GM18870 (cell line): ENCODE results near the gene GSTA4.
"Not testable (repeated sequence)": the region's sequence is repeated elsewhere in the genome, so short reads cannot be mapped to it uniquely, and the experiment has no call there.

Source experiments
- ATAC-seq: cut with Tn5 transposase; IDR thresholded peaks from one replicate; pipeline ENCODE4 v1.9.1; 2021; ENCODE audit warnings: moderate library complexity; ENCODE audit not compliant: unreplicated experiment

The GSTA4 gene

DNA sequence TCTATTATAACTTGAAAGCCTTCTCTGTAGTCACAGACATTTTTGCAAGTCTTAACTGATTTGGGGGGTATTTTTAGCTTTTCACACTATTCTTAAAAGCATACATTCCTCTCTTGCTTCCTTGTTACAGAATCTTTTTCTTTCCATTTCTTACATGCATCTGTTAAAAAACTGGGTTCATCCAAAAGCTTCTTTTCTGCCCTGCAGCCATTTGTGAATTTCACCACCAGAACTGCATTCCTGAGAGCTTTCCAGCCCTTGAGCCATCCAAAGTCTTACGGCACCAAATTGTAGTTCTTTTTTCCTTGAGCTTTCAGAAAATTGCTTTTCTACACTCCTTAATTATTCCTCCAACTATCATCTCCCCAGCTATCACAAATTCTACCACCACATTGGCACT lies 19.7 kb upstream of the GSTA4 start:
- ATAC-seq, result no peak

DNA sequence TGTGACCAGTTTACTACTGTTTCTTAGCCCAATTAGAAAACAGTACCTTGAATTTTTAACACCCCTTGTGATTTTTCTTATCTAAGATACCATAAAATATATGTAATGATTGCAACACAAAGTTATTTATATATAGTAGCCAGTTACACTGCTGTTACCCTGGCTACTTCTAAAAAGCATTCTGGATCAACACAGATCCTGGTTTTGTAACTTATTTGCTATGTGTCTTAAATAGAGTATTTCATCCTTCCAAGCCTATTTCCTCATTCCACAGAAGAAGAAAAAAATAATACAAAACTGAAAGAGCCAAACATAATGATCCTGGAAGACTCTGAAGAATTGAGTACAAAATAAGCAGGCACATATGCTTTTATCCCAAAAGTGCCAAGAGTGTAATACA lies 19.0 kb upstream of the GSTA4 start:
- ATAC-seq, result no peak

DNA sequence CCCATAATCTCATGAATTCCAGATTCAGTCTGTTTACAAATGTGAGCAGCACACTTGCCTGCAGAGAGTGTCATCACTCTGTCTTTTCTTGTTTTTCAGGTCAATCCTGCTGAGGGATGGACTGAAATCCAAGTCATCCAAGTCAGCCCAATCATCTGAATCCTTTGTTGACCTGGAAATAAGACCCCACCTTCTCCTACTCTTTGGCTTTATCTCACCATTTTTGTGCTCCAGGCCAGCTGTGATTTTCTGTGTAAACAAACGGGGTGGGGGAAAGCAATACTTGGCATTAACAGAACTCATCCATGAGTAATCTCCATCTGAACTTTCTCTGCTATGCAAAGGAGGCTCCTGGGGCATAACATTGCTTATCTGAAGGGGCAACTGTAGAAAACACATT lies 16.9 kb upstream of the GSTA4 start:
- no peak for ATAC-seq

DNA sequence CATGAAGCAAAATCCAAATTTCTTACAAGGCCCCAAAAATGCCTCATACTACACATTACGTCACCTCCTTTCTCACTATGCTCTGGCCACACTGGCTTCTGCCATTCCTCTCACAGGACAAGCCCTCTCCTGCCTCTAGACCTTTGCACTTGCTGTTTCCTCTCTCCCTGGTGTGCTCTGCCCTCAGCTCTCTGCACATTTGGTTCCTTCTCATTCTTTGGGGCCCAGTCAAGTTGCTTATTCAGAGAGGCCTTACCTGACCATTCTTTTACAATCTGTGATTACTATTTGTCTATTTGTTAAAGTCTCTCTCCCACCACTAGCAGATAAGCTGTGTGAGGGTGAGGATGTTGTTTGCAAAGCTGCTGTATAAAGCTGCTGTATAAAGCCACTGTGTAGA lies 15.4 kb upstream of the GSTA4 start:
- no peak for ATAC-seq

DNA sequence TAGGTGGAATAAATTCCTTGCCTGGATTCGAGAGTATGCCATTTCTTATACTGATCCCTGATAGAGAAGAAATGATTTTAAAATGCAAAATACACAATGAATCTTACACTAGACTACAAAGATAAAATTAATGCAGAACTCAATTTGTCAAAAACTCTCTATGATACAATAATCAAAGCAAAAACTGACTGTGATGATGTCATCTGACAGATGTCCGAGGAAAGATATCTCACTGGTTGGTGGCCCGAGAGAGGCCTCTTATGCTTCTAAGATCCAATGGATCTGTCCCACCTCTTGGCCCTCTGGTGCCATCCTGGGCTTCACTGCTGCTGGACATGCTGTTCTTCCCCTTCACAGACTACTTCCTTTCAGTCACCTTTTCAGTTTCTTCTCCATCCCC lies 14.4 kb upstream of the GSTA4 start:
- no peak for ATAC-seq

DNA sequence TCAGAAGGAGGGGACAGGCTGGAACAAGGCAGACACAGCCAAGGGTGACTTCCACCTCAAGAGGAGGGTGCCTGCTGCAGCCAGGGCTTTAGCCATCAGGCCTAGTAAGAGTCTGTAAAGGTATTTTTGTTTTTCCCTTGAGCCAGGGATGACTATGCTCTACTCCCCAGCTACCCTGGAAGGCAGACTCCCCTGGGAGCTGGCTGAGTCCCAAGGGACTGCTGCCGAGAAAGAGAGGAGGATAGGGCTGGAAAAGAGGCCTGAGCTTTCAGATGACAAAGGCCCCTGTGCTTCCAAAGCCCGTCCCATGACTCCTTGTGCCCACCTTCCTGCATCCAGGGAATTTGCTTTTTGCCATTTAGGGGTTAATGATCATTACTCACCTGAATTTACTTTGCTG lies 14.0 kb upstream of the GSTA4 start:
- ATAC-seq, result no peak

DNA sequence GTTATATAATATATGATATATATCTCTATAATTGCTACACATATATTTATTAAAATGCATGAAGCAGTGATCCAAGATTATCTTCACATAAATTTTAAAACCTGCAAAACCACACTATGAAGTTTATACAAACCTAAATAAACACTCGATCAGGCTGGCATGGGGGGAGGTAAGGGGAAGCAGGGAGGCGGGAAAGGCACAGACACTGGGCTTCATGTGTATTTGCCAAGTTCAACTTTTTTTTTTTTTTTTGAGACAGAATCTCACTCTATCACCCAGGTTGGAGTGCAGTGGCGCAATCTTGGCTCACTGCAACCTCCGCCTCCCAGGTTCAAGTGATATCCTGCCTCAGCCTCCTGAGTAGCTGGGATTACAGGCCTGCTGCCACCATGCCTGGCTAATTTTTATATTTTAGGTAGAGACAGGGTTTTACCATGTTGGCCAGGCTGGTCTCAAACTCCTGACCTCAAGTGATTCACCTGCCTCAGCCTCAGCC lies 13.2 kb upstream of the GSTA4 start:
- not testable (repeated sequence) for ATAC-seq

DNA sequence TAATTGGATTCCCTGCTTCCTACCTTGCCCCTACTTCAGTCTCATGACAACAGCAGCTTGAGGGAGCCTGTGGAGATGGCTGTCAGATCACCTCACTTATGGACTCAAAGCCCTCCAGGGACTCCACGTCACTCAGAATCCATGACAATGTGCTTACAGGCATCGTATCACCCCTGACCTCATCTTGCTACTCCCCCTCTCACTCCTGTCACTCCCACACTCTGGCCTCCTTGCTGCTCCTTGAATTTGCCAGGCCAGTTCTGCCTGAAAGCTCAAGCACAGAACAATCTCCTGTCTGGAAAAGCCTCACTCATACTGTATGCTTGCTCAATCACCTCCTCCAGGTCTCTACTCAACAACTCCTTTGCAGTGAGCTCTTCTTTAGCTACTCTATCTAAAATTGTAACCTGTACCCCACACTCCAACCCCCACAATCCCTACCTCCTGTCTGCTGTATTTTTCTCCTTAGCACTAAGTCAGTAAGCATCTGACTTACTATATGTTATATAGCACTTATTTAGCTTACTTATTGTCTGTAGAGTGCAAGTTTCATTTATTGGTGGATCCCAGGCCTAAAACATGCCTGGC lies 10.7 kb upstream of the GSTA4 start:
- no peak for ATAC-seq

DNA sequence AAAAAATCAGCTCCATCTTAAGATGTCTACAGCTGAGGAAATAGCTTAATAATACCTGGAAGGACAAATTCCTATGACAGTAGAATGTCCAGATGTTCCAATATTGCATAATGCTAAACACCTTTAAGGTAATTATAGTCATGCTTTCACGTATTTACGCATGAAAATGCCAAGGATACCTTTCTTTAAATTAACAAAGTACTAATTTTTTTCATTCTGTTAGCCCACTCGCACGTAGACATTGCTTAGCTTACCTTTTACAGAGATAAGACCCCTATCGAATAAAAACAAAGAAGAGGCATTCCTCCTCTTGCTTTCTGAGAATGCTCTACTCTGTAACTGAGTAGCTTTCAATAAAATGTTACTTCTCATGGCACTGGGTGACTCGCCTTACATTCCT lies 4.4 kb upstream of the GSTA4 start:
- no peak for ATAC-seq

DNA sequence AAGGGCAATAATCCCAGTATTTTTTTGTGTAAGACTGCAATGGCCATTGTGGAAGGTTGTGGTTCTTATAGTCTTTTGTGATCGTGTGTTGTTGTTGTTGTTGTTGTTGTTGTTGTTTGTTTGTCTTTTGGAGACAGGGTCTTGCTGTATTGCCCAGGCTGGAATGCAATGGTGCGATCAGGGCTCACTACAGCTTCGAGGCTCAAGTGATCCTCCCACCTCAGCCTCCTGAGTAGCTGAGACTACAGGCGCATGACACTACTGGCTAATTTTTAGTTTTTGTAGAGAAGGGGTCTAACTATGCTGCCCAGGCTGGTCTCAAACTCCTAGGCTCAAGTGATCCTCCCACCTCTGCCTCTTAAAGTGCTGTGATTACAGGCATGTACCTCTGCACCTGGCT lies 3.5 kb upstream of the GSTA4 start:
- ATAC-seq, result no peak

DNA sequence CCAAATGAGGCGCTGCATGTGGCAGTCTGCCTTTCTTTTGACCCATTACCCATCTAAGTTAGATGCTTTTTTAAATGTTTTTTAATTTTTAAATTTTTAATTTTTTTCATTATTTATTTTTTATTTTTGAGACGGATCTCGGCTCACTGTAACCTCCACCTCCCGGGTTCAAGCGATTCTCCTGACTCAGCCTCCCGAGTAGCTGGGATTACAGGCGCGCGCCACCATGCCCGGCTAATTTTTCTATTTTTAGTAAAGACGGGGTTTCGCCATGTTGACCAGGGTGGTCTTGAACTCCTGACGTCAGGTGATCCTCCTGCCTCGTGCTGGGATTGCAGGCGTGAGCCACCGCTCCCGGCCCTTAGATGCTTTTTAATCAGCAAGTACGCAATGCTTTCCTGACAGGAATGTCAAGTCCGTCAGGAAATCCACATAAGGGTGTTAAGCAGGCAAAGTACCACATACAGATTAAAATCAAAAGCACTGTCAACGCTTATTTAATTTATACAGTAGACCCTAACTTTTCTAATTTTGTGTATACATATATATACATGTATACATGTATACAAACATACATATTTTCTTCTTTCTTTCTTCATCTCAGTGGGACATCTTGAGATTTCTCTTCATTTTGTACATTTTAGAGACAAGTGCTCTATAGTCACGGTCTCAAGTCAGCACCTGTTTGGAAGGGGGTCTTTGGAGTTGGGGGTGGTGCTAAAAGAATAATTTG lies 995 bp upstream of the GSTA4 start:
- ATAC-seq, result no peak

DNA sequence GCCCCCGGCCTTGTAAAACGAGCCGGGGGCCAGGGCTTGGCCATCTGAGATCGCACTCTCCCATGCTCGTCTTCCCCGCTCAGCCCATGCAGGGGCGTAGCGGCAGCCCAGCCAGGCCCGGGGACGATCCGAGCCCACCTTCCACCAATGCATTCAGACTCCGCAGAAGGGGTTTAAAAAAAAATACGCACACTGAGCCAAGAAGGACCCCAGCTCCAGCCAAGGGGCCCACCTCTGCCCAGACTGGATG lies 320 bp downstream of the GSTA4 start:
- peak; percentile 7 for ATAC-seq

DNA sequence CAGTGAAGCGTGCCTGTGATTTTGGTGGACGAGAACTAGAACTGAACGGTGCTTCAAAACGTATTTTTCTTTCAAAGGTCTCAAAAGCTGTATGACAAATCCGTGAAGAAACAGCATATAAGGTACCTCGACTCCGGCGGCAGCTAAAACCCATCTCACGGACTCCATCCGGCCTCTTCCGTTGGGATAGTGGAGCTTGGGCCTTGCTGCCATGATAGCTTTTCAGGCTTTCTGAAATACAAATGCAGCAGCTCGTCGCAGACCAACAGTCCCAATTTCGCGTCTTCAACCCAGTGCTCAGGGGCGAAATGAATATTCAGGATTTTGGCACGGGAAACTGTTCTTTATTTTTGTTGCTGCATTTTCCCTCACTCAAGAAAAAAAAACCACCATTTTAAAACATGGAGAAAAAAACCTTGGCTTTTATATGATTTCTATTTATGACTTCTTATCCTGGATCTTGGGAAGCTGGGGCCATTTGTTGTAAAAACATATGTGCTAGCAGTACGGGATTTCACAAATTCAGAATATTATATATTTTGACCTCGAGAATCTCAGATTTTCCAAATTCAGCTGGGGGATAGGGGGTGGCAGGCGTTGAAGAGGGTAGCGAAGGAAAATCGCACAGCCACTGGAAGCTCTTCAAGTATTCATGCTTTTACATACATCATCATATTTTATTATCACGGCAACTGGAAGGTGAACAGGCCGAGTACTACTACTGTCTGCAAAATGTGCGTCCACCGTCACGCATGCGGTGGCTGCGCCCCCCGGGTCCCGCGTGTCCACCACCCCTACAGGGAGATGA lies 849 bp downstream of the GSTA4 start:
- no peak for ATAC-seq

DNA sequence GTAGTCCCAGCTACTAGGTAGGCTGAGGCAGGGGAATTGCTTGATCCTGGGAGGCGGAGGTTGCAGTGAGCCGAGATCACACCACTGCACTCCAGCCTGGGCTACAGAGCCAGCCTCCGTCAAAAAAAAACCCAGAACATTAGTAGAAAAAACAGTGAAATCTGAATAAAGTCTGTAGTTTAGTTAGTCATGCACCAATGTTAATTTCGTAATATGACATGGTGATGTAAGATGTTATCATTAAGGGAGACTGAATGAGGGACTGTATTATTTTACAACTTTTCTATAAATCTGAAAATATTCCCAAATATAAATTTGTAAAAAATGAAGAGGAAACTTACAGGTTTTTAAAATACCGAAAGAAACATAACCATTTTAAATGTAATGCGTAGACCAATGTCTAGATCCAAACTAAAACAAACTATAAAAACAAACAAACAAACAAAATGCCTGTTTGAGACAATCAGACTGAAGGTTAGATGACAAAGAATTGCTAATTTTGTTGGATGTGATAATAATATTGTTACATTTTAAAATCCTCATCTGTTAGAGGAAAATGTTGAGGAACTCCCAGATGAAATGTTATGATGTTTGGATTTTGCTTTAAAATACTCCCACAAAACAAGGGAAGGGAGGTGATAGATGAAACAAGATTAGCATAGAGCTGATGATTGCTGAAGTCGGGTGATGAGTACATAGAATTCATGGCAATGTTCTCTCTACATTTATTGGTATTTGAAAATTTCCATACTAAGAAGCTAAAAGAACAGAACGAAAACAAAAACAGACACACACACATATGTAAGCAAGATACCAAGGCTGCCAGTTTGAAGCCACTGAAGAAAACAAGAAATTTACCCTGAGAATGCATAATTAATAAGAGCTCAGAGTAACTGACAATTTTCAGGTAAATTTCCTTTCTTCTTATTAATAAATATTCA lies 1.8 kb downstream of the GSTA4 start:
- no peak for ATAC-seq

DNA sequence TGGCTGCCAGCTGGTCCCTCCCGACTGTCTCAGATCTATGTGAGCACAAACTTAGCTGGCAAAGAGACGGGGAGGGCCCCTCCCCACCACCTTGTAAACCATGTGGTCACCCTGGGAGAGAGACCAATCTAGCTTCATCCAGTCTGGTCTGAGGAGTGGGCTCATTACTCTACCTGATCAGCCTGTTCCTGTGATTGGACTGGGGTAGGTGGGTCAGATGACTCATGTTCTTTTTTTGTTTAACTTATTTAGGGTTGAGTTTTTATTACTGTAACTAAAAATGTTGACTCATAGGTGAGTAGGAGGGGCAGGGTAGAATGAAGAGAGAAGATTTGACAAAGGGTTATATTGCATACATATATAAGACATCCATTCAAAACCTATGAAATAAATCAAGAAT lies 4.7 kb downstream of the GSTA4 start:
- no peak for ATAC-seq

DNA sequence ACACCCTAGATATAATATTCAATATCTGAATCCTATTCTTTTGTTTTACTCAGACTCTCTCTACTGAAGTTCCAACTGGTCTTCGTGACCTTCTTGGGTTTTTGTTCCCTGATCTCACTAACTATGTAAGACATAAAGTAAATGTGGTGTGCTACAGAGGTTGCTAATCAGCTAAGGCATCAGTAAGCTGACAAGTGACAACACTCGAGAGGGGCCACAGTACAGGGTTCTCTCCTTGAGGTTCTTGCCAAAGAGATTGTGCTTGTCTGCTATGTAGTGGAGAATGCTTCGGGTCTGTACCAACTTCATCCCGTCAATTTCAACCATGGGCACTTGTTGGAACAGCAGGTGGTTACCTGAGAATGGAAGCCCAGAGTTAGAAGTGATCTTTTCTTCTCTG lies 9.9 kb downstream of the GSTA4 start:
- no peak for ATAC-seq

DNA sequence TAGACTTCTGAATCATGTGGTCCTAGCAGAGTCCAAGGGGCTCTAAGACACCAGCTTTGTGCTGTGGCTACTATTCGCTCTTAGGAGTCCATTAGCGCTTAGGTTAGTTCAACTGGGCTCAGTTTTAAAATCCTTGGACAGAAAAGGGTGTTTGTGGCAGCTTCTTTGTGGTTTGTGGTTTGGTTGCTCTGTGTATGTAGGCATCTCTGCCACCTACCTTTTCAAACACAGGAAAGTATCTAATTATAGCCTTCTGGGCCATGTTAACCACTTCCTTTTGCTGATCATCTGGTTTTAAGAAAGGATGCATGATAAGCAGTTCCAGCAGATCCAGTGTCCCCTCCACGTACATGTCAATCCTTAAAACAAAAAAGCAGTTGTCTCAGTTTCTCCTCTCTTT lies 10.8 kb downstream of the GSTA4 start:
- ATAC-seq, result peak; percentile 78

DNA sequence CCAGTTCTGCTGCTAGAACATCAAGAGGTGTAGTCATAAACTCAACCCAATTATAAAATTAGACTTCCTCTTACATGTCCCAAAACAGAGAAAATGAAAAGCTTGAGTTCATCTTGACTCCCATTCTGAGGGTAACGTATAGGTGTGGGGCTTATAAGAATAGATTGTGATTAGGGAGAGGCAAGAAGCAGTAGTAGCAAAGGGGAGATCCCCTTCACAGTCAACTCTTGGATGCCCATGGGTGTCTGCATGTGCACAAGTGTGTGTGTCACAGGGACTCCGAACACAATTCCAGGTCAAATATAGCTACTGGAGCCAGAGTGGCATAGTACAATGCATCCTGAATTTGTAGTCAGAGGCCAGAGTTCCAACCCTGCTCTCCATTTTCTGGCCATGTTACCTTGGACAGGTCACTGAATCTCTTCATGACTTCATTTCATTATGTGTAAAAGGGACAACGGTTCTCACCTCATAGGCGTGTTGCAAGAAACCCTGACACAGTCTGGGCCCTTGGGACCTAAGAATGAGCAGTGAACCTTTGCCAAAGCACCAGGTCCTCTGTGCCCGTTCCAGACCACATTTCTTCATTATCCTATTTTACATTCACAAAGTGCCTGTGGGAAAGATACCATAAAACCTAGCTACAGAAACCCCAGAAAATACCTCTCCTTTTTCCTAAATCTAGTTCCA lies 11.8 kb downstream of the GSTA4 start:
- no peak for ATAC-seq

DNA sequence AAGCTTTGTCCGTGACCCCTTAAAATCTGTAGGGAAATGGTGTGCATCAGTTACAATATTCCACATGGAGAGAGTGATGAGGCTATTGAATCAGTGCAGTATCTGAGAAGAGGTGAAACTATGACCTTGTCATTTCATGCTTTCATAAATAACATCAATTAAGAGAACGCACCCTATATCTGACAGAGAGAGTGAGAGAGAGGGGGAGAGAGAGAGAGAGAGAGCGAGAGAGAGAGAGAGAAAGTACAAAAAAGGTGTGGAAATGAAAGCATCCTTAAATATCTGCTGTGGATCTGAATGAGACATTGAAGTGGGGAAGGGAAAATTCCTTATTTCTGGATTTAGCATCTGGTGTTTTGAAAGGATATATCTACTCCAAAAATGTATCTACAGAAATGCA lies 12.4 kb downstream of the GSTA4 start:
- no peak for ATAC-seq

DNA sequence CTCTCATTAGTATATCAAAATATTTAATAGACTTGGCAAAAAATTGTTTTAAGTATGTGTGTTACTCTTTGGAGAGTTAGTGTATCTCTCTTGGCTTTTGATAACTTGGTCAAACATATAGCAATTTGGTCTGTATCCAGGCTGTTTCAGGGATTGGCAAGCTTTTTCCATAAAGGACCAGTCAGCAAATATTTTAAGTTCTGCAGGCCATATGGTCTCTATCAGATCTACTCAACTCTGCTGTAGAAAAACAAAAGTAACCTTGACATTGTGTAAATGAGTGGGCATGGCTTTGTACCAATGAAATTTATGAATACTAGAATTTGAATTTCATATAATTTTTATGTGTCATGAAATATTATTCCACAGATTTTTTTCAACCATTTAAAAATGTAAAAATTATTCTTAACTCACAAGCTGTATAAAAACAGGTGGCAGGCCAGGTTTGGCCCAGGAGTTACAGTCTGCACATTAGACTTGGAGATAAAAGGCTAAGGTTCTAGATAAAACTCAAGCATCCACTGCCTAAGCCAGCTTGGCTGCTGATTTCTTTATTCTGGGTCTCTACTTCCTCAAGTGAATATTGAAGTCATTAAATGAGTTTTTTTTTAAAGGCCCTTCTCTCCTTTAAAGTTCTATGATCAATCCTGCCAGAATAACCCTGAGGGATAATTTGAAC lies 13.7 kb downstream of the GSTA4 start:
- ATAC-seq, result no peak
